GM12873 (cell line): Measurements from ENCODE around the gene GRHPR.

Experiments
- TF ChIP-seq, protein P1 (sequence below): IDR thresholded peaks from 2 replicates; pipeline ENCODE4 v1.5.1; 2012; ENCODE audit warnings: low read depth, mild to moderate bottlenecking, moderate library complexity, low read length, control low read depth; ENCODE audit not compliant: insufficient read depth; ENCODE audit errors: missing control alignments

GRHPR gene

DNA sequence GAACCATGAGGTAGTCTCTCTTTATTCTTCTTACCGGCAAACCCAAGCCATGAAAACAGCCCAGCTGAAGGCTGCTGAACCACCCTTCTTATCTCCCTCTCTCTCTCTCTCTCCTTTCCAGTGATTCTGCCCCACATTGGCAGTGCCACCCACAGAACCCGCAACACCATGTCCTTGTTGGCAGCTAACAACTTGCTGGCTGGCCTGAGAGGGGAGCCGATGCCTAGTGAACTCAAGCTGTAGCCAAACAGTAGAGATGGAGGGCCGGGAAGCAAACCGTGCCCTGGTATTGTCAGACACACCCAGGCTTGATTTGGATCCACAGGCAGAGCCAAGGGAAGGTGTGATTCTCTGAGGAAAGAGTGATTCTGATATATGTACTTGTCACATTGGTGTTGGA is 14.0 kb downstream of the GRHPR start:
- TF ChIP-seq, protein P1, sequence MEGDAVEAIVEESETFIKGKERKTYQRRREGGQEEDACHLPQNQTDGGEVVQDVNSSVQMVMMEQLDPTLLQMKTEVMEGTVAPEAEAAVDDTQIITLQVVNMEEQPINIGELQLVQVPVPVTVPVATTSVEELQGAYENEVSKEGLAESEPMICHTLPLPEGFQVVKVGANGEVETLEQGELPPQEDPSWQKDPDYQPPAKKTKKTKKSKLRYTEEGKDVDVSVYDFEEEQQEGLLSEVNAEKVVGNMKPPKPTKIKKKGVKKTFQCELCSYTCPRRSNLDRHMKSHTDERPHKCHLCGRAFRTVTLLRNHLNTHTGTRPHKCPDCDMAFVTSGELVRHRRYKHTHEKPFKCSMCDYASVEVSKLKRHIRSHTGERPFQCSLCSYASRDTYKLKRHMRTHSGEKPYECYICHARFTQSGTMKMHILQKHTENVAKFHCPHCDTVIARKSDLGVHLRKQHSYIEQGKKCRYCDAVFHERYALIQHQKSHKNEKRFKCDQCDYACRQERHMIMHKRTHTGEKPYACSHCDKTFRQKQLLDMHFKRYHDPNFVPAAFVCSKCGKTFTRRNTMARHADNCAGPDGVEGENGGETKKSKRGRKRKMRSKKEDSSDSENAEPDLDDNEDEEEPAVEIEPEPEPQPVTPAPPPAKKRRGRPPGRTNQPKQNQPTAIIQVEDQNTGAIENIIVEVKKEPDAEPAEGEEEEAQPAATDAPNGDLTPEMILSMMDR: no peak

DNA sequence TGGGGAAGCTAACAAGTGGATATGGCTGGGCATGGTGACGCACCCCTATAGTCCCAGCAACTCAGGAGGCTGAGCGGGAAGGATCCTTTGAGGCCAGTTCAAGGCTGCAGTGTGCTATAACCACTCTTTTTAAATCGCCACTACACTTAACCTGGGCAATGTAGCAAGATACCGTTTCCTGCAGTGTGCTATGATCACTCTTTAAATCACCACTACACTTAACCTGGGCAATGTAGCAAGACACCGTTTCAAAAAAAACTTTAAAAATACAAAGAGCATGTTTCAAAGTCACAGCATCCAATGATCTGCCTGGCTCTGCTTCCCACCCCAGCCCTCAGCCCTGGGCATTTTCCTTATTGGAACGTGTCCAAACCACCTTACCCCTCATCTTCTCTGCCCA is 14.5 kb downstream of the GRHPR start:
- TF ChIP-seq, protein P1: no peak

DNA sequence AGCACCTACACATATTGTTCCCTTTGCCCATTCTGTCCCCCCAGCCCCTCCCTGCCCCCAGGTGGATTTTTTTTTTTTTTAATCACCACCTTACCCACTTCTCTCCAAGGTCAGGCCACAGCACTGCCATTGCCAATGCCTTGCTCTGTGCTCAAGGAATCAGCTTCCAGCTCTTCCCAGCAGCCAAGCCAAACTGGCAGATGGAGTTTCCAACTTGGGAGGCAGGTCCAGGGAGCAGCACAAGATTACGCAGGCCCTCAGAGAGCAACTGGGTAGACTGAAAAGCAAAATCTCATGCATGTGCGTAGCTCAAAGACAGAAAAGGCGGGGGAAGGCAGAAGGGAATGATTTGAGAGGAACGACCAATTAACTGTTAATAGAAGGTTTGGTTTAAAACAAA is 15.1 kb downstream of the GRHPR start:
- TF ChIP-seq, protein P1: no peak

DNA sequence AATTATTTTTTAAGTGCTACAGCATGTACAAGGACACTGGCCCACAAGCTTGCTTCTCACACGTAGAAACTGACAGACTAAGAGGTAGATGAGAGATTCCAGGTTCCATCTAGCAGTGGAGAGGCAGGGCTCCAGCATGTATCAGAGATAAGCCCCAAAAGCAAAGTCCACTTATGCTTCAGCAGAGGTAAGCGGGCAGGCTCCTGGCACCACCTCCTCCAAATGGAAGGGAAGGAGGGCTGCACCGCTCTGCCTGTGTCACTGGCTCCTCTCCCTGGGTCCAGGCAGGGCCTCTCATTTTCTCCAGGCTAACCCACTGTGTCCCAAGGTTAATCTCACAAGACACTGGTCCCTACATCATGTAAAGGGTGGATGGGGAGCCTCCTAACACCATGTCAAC is 15.9 kb downstream of the GRHPR start:
- TF ChIP-seq, protein P1: no peak

DNA sequence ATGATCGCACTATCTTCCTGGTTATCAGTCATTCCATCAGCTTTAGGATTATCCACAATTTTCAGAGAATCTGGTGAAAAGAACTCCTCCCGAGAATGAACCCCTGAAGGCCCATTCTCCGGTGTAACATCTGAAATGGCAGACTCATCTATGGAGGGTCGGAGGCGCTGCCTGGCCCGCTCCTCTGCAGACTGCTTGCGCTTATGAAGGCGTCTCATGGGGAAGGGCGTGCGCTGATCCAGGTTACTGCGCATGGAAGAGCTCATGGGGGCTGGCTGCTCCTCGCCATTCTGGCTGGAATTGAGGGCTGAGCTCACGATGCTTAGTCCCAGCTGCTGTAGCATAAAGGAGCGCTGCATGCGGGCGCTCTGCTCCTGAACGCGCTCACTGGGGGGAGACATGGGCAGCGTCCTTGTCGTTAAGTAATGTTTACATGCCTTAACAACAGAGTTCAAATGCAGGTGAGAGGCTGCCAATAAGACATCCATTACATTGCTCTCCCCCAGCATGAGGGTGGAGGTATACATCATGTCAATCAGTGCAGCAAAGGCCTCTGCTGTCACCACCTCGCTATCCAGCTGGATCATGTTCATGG is 19.4 kb downstream of the GRHPR start:
- TF ChIP-seq, protein P1: no peak

- TF ChIP-seq, protein P1: no peak
Observed at GRCh38 chr9:37442556-37442955, 20.1 kb downstream of the GRHPR start.

- TF ChIP-seq, protein P1: no peak
Observed at GRCh38 chr9:37443566-37443965, 21.1 kb downstream of the GRHPR start.
